Left cardiac atrium (tissue), 4 donors: ENCODE measurements around the gene BRCA2. TPM values are rescaled to one million over a fixed set of nuclear protein-coding genes. Genes with fewer than 3 reads are reported as not detected.

Experiments used
- ATAC-seq, 2 donors: fragments of 200-7000 bp; cut with Tn5 transposase; one replicate each; pipeline ENCODE4 v1.9.1; 2020; ENCODE audit warnings: mild to moderate bottlenecking in 2 of 2, moderate library complexity in 2 of 2
- DNase-seq: peaks from one replicate; pipeline ENCODE4 v3.0.0-alpha.2; 2020
- intact Hi-C, 2 donors: fragments of 100-400 bp; cut with DNase I; formaldehyde crosslinking; loops; one replicate each; pipeline versions ENCODE4 v1.14.1 to v1.15.1; 2022 to 2023
- long read RNA-seq: library from polyadenylated mRNA; unstranded; transcript quantifications from one replicate; pipeline ENCODE4 v2.0.0, GENCODE V29; 2021
- total RNA-seq, 2 donors: library from RNA; stranded (reverse); fragmentation: NEBNext Ultra II Directional; extraction: Animal tissue kit (Norgen Biotek cat#: 25700); gene quantifications; one replicate each; pipeline ENCODE4 v1.2.1, GENCODE V29; 2021
- donor health status: DM: no; HTN: yes; CAD: no.
- donor health status: DM: no; HTN: yes; CAD: no; lungs with severe emphysema.
- donor health status: DM: yes; HTN: yes; CAD: no.
- donor health status: Dilated cardiomyopathy.

Gene BRCA2, protein sequence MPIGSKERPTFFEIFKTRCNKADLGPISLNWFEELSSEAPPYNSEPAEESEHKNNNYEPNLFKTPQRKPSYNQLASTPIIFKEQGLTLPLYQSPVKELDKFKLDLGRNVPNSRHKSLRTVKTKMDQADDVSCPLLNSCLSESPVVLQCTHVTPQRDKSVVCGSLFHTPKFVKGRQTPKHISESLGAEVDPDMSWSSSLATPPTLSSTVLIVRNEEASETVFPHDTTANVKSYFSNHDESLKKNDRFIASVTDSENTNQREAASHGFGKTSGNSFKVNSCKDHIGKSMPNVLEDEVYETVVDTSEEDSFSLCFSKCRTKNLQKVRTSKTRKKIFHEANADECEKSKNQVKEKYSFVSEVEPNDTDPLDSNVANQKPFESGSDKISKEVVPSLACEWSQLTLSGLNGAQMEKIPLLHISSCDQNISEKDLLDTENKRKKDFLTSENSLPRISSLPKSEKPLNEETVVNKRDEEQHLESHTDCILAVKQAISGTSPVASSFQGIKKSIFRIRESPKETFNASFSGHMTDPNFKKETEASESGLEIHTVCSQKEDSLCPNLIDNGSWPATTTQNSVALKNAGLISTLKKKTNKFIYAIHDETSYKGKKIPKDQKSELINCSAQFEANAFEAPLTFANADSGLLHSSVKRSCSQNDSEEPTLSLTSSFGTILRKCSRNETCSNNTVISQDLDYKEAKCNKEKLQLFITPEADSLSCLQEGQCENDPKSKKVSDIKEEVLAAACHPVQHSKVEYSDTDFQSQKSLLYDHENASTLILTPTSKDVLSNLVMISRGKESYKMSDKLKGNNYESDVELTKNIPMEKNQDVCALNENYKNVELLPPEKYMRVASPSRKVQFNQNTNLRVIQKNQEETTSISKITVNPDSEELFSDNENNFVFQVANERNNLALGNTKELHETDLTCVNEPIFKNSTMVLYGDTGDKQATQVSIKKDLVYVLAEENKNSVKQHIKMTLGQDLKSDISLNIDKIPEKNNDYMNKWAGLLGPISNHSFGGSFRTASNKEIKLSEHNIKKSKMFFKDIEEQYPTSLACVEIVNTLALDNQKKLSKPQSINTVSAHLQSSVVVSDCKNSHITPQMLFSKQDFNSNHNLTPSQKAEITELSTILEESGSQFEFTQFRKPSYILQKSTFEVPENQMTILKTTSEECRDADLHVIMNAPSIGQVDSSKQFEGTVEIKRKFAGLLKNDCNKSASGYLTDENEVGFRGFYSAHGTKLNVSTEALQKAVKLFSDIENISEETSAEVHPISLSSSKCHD (N-terminal part only)
- total RNA-seq = 1 to 10 TPM; 1.0 to 2.1 TPM
- long read RNA-seq, partial matches to known transcripts = 1 of 1 reads
- long read RNA-seq, other reads (novel, unspliced or antisense) = 0 of 1 reads

DNA sequence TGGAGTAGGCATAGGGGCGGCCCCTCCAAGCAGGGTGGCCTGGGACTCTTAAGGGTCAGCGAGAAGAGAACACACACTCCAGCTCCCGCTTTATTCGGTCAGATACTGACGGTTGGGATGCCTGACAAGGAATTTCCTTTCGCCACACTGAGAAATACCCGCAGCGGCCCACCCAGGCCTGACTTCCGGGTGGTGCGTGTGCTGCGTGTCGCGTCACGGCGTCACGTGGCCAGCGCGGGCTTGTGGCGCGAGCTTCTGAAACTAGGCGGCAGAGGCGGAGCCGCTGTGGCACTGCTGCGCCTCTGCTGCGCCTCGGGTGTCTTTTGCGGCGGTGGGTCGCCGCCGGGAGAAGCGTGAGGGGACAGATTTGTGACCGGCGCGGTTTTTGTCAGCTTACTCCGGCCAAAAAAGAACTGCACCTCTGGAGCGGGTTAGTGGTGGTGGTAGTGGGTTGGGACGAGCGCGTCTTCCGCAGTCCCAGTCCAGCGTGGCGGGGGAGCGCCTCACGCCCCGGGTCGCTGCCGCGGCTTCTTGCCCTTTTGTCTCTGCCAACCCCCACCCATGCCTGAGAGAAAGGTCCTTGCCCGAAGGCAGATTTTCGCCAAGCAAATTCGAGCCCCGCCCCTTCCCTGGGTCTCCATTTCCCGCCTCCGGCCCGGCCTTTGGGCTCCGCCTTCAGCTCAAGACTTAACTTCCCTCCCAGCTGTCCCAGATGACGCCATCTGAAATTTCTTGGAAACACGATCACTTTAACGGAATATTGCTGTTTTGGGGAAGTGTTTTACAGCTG lies at the start of gene BRCA2, which contains the start of gene ZAR1L:
BRCA2 (plus strand) TSS at position 271 of the 790 bp plus-strand sequence. CDS start 953 bp downstream, outside the sequence.
ZAR1L (minus strand) TSS at position 126 of the 790 bp plus-strand sequence. CDS start 3,438 bp downstream, outside the sequence.
- ATAC-seq (peak; percentile 98 to 99), DNase-seq (peak; percentile 94)
- intact Hi-C loops = loop anchor here in 1 of 2 donors (10.0 kb wide), 2 partner anchors 301 to 401 kb away; no protein-coding TSS in a partner anchor

DNA sequence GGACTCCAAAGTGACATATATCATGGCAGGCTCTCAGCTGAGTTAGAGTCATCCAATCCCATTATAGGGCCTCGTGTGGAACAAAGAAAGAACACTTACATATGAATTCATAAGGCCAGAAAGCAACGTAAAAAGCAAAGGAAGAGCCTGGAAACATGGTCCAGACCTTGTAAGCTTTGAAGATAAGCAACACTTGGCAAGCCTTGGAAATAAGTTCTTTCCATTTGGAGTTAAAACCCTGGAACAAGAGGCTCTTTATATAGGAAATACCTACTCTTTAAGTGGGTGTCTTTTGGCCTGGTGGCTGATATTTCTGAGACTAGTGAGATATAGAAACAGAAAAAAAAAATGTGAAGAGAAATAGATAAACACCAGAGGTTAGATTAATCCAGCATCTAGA lies 49.6 kb upstream of the BRCA2 start:
- no peak for ATAC-seq

DNA sequence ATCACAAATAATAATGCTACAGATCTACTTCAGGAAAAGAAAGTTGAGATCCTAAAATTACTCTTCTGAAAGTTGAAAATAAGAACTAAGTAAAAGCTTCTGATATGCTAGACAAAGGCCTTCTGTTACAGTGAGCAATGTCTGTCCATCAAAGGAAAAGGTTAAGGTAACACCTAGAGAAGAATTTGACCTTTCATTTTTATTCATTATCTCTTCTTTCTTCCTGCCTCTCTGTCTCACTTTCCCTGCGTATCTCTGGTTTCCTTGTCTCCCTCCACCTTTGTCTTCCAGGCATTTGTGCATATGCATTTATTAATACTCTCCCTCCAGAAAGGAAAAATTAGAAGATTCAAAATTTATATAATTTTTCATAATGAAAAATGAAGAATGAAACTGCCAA lies 49.2 kb upstream of the BRCA2 start:
- no peak for ATAC-seq
- DNase-seq = no peak
- intact Hi-C loops = no loop called here

More for the DNA sequence above, 49.6 kb upstream of the BRCA2 start:
- intact Hi-C loops = no loop called here
- DNase-seq = no peak

DNA sequence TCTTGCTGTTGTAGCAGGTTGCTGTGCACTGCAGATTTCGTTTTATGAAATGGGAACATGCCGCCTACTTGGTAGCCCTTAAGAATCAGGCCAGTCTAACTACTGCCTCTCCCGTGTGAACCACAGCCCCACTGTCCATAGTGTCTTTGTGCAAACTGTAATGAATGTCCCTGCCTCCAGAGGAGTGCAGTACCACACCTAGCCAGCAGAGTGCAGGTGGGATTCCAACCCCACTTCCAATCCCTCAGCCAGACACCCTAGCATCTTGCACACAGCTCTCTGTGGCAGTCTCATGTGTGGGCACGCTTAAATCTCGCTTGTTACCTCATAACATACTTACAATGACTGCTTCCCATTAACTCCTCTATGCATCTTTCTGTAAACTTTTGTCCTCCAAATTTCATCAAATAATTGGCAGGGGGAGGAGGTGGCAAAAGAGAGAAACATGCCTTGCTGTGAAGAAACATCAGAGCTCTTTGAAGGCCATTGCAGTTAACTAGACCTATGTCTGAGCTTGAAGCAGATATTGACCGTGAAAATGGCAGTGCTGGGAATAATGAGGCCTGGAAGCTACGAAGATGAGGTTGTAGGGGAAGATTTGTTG lies 47.4 kb upstream of the BRCA2 start:
- peak in 1 of 2 donors; percentile 33 for ATAC-seq

GRCh38 chr13:32272021-32272683 lies 43.2 kb upstream of the BRCA2 start:
- DNase-seq (no peak), ATAC-seq (no peak)
- intact Hi-C loops = no loop called here

More for the DNA sequence above, 47.4 kb upstream of the BRCA2 start:
- no peak for DNase-seq
- intact Hi-C loops = no loop called here

GRCh38 chr13:32277839-32278238 lies 37.5 kb upstream of the BRCA2 start:
- ATAC-seq (no peak), DNase-seq (no peak)
- intact Hi-C loops = no loop called here

- no peak for ATAC-seq
- intact Hi-C loops = no loop called here
- no peak for DNase-seq
Measured at GRCh38 chr13:32278426-32278825, 36.9 kb upstream of the BRCA2 start.

GRCh38 chr13:32281096-32281495 lies 34.2 kb upstream of the BRCA2 start:
- no peak for ATAC-seq
- DNase-seq = no peak
- intact Hi-C loops = no loop called here

DNA sequence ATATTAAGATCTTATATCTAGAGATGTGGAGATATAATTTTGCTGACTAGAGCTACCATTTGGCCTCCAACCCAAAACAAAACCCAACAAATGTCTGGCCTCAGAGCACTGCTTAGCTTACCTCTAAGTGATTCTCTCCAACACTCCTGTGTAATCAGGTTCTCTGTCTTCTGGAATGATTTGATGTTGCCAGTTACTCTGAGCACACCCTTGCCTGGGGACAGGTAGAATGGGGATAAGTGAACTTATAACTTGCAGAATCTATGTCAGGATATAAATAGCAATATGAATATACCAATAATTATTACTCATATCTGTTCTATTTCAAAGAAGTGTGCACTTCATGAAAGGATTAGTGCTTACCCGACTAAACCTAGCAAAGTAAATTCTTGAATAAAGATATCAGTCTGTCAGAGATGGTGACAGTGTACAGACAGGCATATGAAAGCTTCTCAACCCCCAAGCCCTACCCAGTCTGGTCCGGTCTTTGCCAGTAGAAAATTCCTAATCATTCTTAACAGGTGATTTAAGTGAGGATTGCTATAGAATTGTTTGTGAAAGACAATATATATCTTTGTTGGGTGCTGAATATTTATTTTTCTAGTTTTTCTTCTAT lies 33.1 kb upstream of the BRCA2 start:
- ATAC-seq (peak; percentile 43 to 74), DNase-seq (no peak)
- intact Hi-C loops = no loop called here

DNA sequence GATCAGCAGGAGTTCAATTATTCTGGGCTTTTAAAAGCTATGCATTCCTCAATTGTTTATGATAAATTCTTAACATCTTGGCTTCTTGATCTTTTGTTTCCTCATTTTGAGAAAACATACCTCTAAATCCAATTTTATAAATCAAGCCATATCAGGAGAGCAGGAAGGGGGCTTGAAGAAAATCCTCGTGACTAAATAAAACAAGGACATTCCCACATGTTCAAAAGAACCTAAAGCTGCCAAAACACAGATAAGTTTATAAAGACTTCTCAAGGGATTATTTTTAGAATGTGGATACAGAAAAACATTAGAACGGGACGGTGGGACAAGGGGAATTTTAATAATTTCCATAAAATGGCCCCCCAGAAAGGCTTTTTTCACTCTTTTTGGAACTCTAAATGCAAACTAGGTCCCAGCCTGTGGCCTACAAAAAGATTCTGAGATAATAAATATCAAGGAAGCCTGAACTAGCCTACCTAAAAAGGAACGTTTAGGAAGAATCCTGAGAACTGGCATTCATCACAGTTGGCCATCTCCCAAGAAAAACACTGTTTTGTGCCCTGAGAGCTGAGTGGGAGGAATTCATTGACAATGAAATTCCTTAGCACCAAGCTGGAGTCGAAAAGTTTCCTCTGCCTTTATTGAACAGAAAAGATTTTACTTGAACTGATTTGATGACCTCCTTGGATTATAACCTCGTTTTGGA lies 30.2 kb upstream of the BRCA2 start:
- intact Hi-C loops = no loop called here
- DNase-seq (peak; percentile 34), ATAC-seq (peak; percentile 71 to 76)

GRCh38 chr13:32285633-32285965 lies 29.7 kb upstream of the BRCA2 start:
- DNase-seq = no peak
- ATAC-seq = no peak
- intact Hi-C loops = no loop called here

DNA sequence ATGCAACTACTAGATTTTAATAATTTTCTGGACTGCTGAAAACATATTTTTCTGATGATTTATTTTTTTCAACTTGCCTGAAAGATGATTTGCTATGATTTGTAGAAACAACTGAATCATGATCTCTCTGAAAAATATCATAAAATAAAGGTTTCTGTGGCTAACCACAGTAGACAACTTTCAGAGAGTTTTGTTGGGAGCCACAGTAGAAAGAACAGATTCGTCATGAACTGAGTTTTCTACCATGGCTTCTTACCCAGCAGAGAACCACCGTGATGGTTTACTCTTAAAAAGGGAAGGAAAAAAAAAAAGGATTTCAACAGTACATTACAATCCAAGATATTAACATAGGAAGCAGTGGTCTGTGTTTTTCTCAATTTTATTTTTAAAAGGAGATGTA lies 18.1 kb upstream of the BRCA2 start:
- DNase-seq = no peak
- intact Hi-C loops = no loop called here
- ATAC-seq = no peak

- ATAC-seq = no peak
- intact Hi-C loops = no loop called here
- DNase-seq = no peak
Measured at GRCh38 chr13:32298695-32299094, 16.6 kb upstream of the BRCA2 start.

- ATAC-seq (no peak), DNase-seq (no peak)
- intact Hi-C loops = loop anchor here in 1 of 2 donors (10.0 kb wide), 1 partner anchor 55 kb away; no protein-coding TSS in a partner anchor
Measured at GRCh38 chr13:32299893-32300292, 15.4 kb upstream of the BRCA2 start.

DNA sequence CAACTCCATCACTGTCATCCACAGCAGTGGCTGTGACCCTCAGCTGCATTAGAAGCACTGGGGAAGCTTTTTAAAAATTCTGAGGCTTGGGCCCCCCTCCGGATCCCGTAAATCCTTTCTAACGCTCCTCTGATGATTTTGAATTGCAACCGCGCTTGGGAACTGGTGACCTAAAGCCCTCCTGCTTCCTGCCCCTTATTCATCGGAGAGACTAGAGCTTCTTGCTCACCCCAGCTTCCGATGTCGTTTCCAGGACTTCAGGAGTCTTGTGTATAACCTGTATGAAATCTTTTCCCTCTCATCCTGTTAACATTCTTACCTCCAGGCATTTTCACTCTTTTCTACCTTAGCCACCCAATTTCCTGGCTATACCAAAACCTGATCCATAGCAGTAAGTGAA lies 14.9 kb upstream of the BRCA2 start:
- no peak for ATAC-seq
- intact Hi-C loops = loop anchor here in 1 of 2 donors (10.0 kb wide), 1 partner anchor 56 kb away; no protein-coding TSS in a partner anchor
- DNase-seq = no peak

GRCh38 chr13:32300920-32301319 lies 14.4 kb upstream of the BRCA2 start:
- intact Hi-C loops = loop anchor here in 1 of 2 donors (10.0 kb wide), 1 partner anchor 56 kb away; no protein-coding TSS in a partner anchor
- no peak for DNase-seq
- no peak for ATAC-seq
